SU-DHL-6 (cell line): ENCODE results near the gene CD34.

Experiments used
- H2AFZ ChIP-seq: fragments of 200-600 bp; sonication (generic); 2 replicates; pipeline ENCODE4 v1.6.1; 2014; ENCODE audit warnings: low read depth, mild to moderate bottlenecking, moderate library complexity, mixed read lengths, antibody characterized with exemption, low read length; ENCODE audit not compliant: severe bottlenecking
- H3F3A ChIP-seq: fragments of 200-600 bp; shearing (Covaris generic); 2 replicates; pipeline ENCODE4 v1.6.0; 2016; ENCODE audit warnings: antibody characterized with exemption, mild to moderate bottlenecking; ENCODE audit not compliant: insufficient read depth
- H3K27ac ChIP-seq: fragments of 200-600 bp; sonication (generic); 2 replicates; pipeline ENCODE4 v1.5.1; 2016; ENCODE audit warnings: low read depth, mild to moderate bottlenecking, low read length, moderate library complexity, mixed read lengths
- H3K27me3 ChIP-seq: fragments of 200-600 bp; sonication (generic), shearing (Covaris generic); 2 replicates; pipeline ENCODE4 v1.6.0; 2014; ENCODE audit warnings: mild to moderate bottlenecking, low read length
- H3K36me3 ChIP-seq: fragments of 200-600 bp; sonication (generic); 2 replicates; pipeline ENCODE4 v1.6.1; 2014; ENCODE audit warnings: mild to moderate bottlenecking, low read length, mixed read lengths
- H3K4me2 ChIP-seq: fragments of 300-600, 200-600 bp; shearing (Covaris generic), sonication (generic); 2 replicates; pipeline ENCODE4 v1.6.0; 2014; ENCODE audit warnings: low read length, low read depth, mild to moderate bottlenecking; ENCODE audit not compliant: poor library complexity, severe bottlenecking
- H3K4me3 ChIP-seq: fragments of 200-600 bp; sonication (generic); 2 replicates; pipeline ENCODE4 v1.5.1; 2014; ENCODE audit warnings: antibody characterized with exemption, low read length, mild to moderate bottlenecking, mixed read lengths; ENCODE audit not compliant: insufficient read depth, poor library complexity, severe bottlenecking
- H3K79me2 ChIP-seq: fragments of 200-600 bp; sonication (generic); 2 replicates; pipeline ENCODE4 v1.6.1; 2014; ENCODE audit warnings: mild to moderate bottlenecking, low read length, moderate library complexity; ENCODE audit not compliant: insufficient read depth
- H3K9ac ChIP-seq: fragments of 200-600 bp; sonication (generic); 2 replicates; pipeline ENCODE4 v1.7.0; 2014; ENCODE audit warnings: mild to moderate bottlenecking, low read length
- H3K9me2 ChIP-seq: fragments of 200-600 bp; sonication (generic); replicated peaks from 2 replicates; pipeline ENCODE4 v1.6.1; 2014; ENCODE audit warnings: low read length; ENCODE audit not compliant: insufficient read depth
- H3K9me3 ChIP-seq: fragments of 200-600 bp; sonication (generic); 2 replicates; pipeline ENCODE4 v1.6.1; 2014; ENCODE audit warnings: low read length, mixed read lengths; ENCODE audit not compliant: insufficient read depth
- H4K20me1 ChIP-seq: fragments of 200-600 bp; sonication (generic); 2 replicates; pipeline ENCODE4 v1.6.1; 2014; ENCODE audit warnings: low read depth, mild to moderate bottlenecking, antibody characterized with exemption, low read length, moderate library complexity, mixed read lengths
- EZH2phosphoT487 ChIP-seq: fragments of 200-600 bp; sonication (generic), shearing (Covaris generic); conservative IDR thresholded peaks from 2 replicates; pipeline ENCODE4 v1.6.1; 2018; ENCODE audit warnings: mild to moderate bottlenecking, antibody characterized with exemption, low read length, moderate library complexity, mixed read lengths
- TF ChIP-seq, protein P1 (sequence below): fragments of 200-600 bp; sonication (generic); IDR thresholded peaks from one replicate; pipeline ENCODE4 v1.5.1; 2017; ENCODE audit warnings: antibody characterized with exemption, mild to moderate bottlenecking, low read length, moderate library complexity; ENCODE audit not compliant: insufficient read depth, poor library complexity, severe bottlenecking

CD34 gene

DNA sequence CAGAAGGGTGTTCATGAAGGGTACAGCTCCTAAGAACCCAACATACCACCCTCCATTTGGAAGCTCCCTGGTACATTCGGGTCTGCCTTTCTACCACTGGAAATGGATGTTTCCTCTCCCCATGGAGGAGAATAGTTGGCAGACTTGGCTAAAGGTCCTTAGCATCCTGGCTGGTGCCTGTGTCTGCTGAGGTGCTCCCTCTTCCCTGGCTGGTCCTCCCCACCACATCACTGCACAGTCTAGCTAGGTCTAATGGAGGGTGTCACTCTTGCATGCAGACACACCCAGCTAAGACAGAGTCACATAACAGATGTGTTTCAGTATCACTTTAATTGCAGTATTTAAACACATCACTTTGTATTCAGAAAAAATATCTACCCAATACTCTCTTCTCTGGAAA is 24.7 kb downstream of the CD34 start:
- Histone ChIP-seq H3K27me3 (no peaks in the 10 kb centered on the region), H3K9me3 (no peaks in the 10 kb centered on the region), H2AFZ (no peak overlapping the region), H3K9ac (no peak overlapping the region), H3F3A (no peaks in the 10 kb centered on the region), H3K4me3 (no peak overlapping the region), H3K27ac (no peak overlapping the region), H3K9me2 (no peaks in the 10 kb centered on the region), H3K36me3 (no peaks in the 10 kb centered on the region), H4K20me1 (no peaks in the 10 kb centered on the region), H3K79me2 (no peaks in the 10 kb centered on the region), H3K4me2 (no peak overlapping the region)
- TF ChIP-seq, protein P1, sequence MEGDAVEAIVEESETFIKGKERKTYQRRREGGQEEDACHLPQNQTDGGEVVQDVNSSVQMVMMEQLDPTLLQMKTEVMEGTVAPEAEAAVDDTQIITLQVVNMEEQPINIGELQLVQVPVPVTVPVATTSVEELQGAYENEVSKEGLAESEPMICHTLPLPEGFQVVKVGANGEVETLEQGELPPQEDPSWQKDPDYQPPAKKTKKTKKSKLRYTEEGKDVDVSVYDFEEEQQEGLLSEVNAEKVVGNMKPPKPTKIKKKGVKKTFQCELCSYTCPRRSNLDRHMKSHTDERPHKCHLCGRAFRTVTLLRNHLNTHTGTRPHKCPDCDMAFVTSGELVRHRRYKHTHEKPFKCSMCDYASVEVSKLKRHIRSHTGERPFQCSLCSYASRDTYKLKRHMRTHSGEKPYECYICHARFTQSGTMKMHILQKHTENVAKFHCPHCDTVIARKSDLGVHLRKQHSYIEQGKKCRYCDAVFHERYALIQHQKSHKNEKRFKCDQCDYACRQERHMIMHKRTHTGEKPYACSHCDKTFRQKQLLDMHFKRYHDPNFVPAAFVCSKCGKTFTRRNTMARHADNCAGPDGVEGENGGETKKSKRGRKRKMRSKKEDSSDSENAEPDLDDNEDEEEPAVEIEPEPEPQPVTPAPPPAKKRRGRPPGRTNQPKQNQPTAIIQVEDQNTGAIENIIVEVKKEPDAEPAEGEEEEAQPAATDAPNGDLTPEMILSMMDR: no peak
- no peak for TF ChIP-seq EZH2phosphoT487

DNA sequence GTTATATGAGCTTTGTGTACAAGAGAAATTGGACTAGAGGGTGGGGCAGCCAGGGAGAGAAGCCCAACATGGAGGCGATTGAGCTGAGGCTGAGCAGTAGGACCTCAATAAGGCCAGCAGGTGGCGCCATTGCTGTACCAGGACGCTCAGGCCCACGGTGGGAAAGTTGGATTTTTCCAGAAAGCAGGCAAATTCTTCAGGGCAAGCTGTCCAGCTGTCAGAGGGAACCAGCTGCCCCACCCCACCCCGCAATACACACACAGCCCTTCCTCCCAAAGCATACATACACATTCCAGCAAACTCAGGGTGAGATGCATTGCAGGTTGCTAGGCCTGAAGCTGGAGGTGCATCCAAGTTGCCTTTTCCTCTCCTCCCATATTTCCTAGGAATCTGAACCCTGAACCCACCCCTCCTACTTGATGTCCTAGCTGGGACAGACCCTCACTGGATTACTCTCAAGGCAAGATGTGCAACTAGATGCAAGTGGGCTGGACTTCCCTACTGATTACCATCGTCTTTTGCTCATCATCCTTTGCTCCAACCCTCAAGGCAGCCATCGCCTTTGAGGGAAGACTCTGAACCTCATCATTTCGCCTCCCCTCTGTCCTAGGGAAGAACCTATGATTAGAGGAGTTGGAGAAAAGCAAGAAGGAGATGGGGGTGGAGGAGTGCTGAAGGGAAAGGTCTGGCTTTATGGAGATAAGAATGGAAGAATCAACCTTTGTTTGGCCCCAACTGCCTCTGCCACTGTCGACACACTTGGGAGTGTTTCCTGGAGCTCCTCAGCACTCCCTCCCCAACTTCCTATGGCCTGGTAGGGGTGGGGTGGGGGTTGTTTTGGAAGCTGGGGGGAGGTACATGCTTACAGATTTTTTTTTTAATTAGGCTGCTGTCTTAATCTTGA is 25.5 kb downstream of the CD34 start:
- Histone ChIP-seq H3K9me2 (no peaks in the 10 kb centered on the region), H3K27ac (no peak overlapping the region), H2AFZ (no peak overlapping the region), H3F3A (no peaks in the 10 kb centered on the region), H3K36me3 (no peaks in the 10 kb centered on the region), H3K4me3 (no peak overlapping the region), H3K9ac (no peak overlapping the region), H3K9me3 (no peaks in the 10 kb centered on the region), H3K4me2 (no peak overlapping the region), H4K20me1 (no peaks in the 10 kb centered on the region), H3K79me2 (no peaks in the 10 kb centered on the region), H3K27me3 (no peaks in the 10 kb centered on the region)
- no peak for TF ChIP-seq EZH2phosphoT487
- TF ChIP-seq, protein P1: peak; percentile 90

DNA sequence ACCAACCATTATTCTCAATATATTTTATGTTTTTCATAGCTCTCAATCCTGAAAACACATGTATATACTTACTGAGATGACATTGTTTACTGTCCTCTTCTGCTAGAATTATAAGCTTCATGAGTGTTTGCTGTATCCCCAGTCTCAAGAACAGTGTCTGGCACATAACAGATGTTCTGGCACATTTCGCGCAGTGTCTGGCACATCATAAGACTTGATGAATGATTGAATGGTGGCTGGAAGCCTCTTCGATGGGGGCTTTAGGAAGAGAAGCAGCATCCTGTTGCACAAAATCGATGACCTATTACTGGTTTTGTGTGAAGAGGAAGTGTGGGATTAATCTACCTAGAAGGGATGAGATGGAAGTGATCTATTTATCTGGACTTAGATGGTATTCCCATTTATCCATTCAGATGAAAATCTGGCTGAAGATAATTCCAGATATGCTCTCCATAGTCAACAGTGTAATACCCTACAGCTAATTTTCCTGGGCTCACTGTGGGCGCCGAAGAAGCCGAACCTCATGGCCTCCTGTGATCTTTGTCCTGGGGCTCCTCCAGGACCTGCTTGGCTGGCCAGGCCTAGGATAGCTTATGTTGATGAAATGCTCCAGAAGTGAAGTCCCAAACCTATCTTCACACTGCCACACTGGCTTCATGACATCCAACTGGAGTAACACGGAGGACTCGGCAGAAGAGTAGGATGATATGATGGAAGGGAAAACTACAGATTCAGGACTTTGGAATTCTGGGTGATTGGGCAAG is 26.5 kb downstream of the CD34 start:
- Histone ChIP-seq H4K20me1 (no peaks in the 10 kb centered on the region), H3K27me3 (no peaks in the 10 kb centered on the region), H2AFZ (no peak overlapping the region), H3K9me2 (no peaks in the 10 kb centered on the region), H3K36me3 (no peaks in the 10 kb centered on the region), H3K4me2 (no peak overlapping the region), H3K9me3 (no peaks in the 10 kb centered on the region), H3K27ac (no peak overlapping the region), H3K9ac (no peak overlapping the region), H3F3A (no peaks in the 10 kb centered on the region), H3K79me2 (no peaks in the 10 kb centered on the region), H3K4me3 (no peak overlapping the region)
- no peak for TF ChIP-seq EZH2phosphoT487
- TF ChIP-seq, protein P1: no peak
